GM12878 (cell line): ENCODE measurements around the gene SLC45A1. TPM values are rescaled to one million over a fixed set of nuclear protein-coding genes. Genes with fewer than 3 reads are reported as not detected.
A peak's percentile ranks its signal among the peaks of the same experiment; 100 is the strongest.

ENCODE experiments used
- ATAC-seq: fragments of 200-7000 bp; cut with Tn5 transposase; 3 replicates; pipeline ENCODE4 v1.9.1; 2020; ENCODE audit warnings: mild to moderate bottlenecking, moderate library complexity
- BruUV-seq: library from RNA; stranded (reverse); fragments of 400-500 nt; replicated peaks from 2 replicates; lab custom pipeline; 2021; lab: Mats Ljungman, UMichigan
- CTCF ChIA-PET: fragments of 300-600 bp; sonication (Branson Sonifier 250); formaldehyde crosslinking; extraction: SDS; loops from one replicate; lab custom pipeline; 2021; ENCODE audit warnings: inconsistent platforms; lab: Yijun Ruan, JAX
- POLR2A ChIA-PET: fragments of 350-600 bp; formaldehyde crosslinking; extraction: SDS; loops from one replicate; lab custom pipeline; 2021; ENCODE audit warnings: inconsistent platforms; lab: Charles Lee
- RAD21 ChIA-PET: fragments of 300-600 bp; sonication (Branson Sonifier 250); formaldehyde crosslinking; loops from one replicate; lab custom pipeline; 2023; ENCODE audit warnings: antibody characterized with exemption; ENCODE audit not compliant: unreplicated experiment; lab: Charles Lee
- SMC1A ChIA-PET: fragments of 300-600 bp; sonication (Branson Sonifier 250); formaldehyde crosslinking; loops from one replicate; lab custom pipeline; 2023; ENCODE audit not compliant: unreplicated experiment, uncharacterized antibody; lab: Charles Lee
- DNase-seq: peaks from one replicate; pipeline ENCODE4 v3.0.0-alpha.2; 2011; ENCODE audit warnings: low read depth, low spot score
- FAIRE-seq: peaks from 3 replicates; lab custom pipeline; 2011; peaks lifted over from hg19 to GRCh38; lab: Jason Lieb, UNC
- H2AFZ ChIP-seq: 2 replicates; pipeline ENCODE4 v1.6.0; 2011; ENCODE audit warnings: low read depth, low read length, control low read depth; ENCODE audit not compliant: control insufficient read depth
- H3K27ac ChIP-seq: 2 replicates; pipeline ENCODE4 v1.5.1; 2011; ENCODE audit warnings: control low read depth; ENCODE audit not compliant: control insufficient read depth, insufficient read depth
- H3K27me3 ChIP-seq, 2 experiments: replicated peaks in 1 of 2; 2 replicates each; pipeline versions ENCODE4 v1.6.0 to v1.6.1; 2011; ENCODE audit warnings: low read length in 1 of 2; ENCODE audit not compliant: control insufficient read depth in 2 of 2, insufficient read depth in 2 of 2
- H3K36me3 ChIP-seq, 2 experiments: 2 replicates each; pipeline ENCODE4 v1.5.1; 2011; ENCODE audit warnings: low read length in 1 of 2; ENCODE audit not compliant: control insufficient read depth in 2 of 2, insufficient read depth in 2 of 2
- H3K4me1 ChIP-seq: 2 replicates; pipeline ENCODE4 v1.6.1; 2011; ENCODE audit warnings: mild to moderate bottlenecking, low read length, moderate library complexity, mixed read lengths; ENCODE audit not compliant: control insufficient read depth, insufficient read depth
- H3K4me2 ChIP-seq: 2 replicates; pipeline ENCODE4 v1.6.0; 2011; ENCODE audit warnings: control low read depth; ENCODE audit not compliant: control insufficient read depth, insufficient read depth
- H3K4me3 ChIP-seq: fragments of 200-600 bp; sonication (generic); 2 replicates; pipeline ENCODE4 v1.5.1; 2016
- H3K79me2 ChIP-seq: 2 replicates; pipeline ENCODE4 v1.6.0; 2011; ENCODE audit warnings: low read length; ENCODE audit not compliant: control insufficient read depth, insufficient read depth
- H3K9ac ChIP-seq: 2 replicates; pipeline ENCODE4 v1.8.0; 2011; ENCODE audit warnings: low read length, control low read depth, mixed read lengths; ENCODE audit not compliant: control insufficient read depth, insufficient read depth
- H3K9me3 ChIP-seq: replicated peaks from 3 replicates; pipeline ENCODE4 v1.5.1; 2011; ENCODE audit warnings: mild to moderate bottlenecking, low read length; ENCODE audit not compliant: control insufficient read depth, insufficient read depth
- H4K20me1 ChIP-seq: 2 replicates; pipeline ENCODE4 v1.6.0; 2011; ENCODE audit not compliant: control insufficient read depth, insufficient read depth
- EED ChIP-seq: sonication (generic); IDR thresholded peaks from 2 replicates; pipeline ENCODE4 v1.6.1; 2016; ENCODE audit warnings: antibody characterized with exemption, low read depth
- TCF3 ChIP-seq: IDR thresholded peaks from 2 replicates; pipeline ENCODE4 v1.6.1; 2012; ENCODE audit warnings: low read depth, mild to moderate bottlenecking, low read length, borderline replicate concordance; ENCODE audit not compliant: insufficient read depth
- WGBS: methylation state at CpG from one replicate; pipeline ENCODE4 v1.1.6; 2016; ENCODE audit warnings: low lambda C conversion rate; ENCODE audit not compliant: insufficient replicate concordance, insufficient coverage; ENCODE audit errors: missing lambda C conversion rate; 5-methylcytosine and 5-hydroxymethylcytosine counted together
- in situ Hi-C: fragments of 300-500 bp; cut with MboI; formaldehyde crosslinking; loops from 9 replicates; pipeline ENCODE4 v1.14.3; 2018; ENCODE audit warnings: mixed read lengths
- intact Hi-C: fragments of 100-400 bp; cut with micrococcal nuclease; formaldehyde crosslinking; loops from one replicate; pipeline ENCODE4 v1.14.2; 2022; ENCODE audit not compliant: unreplicated experiment
- polyA plus RNA-seq, 11 experiments: library from polyadenylated mRNA; depleted of rRNA in 4 of 11; unstranded in 6 of 11; stranded (reverse) in 5 of 11; fragments of >200 nt; fragmentation: Nextera tagmentation in 4 of 11; fragmentation: Illumina TruSeq in 1 of 11; extraction: Ambion mirVana in 4 of 11; extraction: Trizol in 1 of 11; gene quantifications; 1 replicate in 1 of 11; 2 replicates in 10 of 11; pipeline versions ENCODE4 v1.2.1 to v1.2.3, GENCODE V29; 2011 to 2016; ENCODE audit warnings: inconsistent platforms in 2 of 11, missing spikeins in 2 of 11, low read depth in 1 of 11
- total RNA-seq, 4 experiments: library from RNA; depleted of rRNA in 3 of 4; stranded (reverse); fragments of >200 nt in 3 of 4; fragmentation: Illumina TruSeq in 1 of 4; extraction: Trizol in 1 of 4; gene quantifications; 2 replicates each; pipeline versions ENCODE4 v1.2.1 to v1.2.3, GENCODE V29; 2013 to 2021
- TF ChIP-seq, protein P1 (sequence below): IDR thresholded peaks from 2 replicates; pipeline ENCODE4 v1.6.1; 2011; ENCODE audit warnings: borderline replicate concordance, low read depth, mild to moderate bottlenecking, moderate library complexity, mixed read lengths, low read length; ENCODE audit not compliant: insufficient read depth; ENCODE audit errors: extremely low read length

SLC45A1 gene
- total and polyA plus RNA-seq, 10 of the 15 experiments (the other 5 are each of a cell fraction or from before 2014, with no cell fraction given) = 0.07 to 0.23 (median 0.13) TPM; not detected in 6

DNA sequence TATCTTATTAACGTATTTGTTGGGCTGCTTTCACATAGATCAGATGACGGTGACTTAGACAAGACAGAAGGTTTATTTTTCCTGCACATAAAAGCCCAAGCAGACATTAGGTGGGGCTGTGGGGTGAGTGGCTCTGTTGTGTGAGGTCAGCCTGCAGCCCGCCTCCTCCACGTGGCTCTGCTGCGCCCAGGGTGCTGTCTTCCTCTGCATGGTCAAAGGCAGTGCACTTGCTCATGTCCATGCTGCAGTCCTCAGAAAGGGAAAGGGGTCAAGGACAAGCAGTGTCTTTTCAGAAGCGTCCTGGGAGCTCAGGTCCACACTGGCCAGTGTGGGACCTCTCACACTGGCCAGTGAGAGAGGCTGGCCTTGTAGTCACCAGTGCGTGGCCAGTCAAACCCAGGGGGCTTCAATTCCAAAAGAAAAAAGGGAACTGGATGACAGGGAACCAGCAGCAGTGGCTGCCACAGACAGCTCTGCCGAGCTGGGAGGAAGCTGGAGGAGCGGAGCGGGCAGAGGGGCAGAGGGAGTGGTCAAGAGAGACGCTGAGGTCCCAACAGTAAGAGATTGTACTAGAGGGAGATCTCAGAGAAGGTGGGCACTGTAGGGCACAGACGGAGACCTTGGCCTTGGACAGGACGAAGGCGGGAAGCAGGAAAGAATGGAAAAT is 35.9 kb upstream of the SLC45A1 start:
- Histone ChIP-seq H3K4me2 (peak overlapping the region; percentile 97), H3K4me3 (peak overlapping the region; percentile 27; the same call in 1 of the 2 replicates), H3K9me3 (no peaks in the 10 kb centered on the region; the same call in 1 of the 3 replicates), H3K9ac (peak overlapping the region; percentile 47), H3K27me3 (no peaks in the 10 kb centered on the region), H3K79me2 (no peaks in the 10 kb centered on the region), H4K20me1 (no peaks in the 10 kb centered on the region), H3K36me3 (no peaks in the 10 kb centered on the region), H2AFZ (peak overlapping the region; percentile 69), H3K27ac (peak overlapping the region; percentile 79), H3K4me1 (peaks cover 27% of the 10 kb centered on the region)
- ChIA-PET SMC1A (no interaction called here), CTCF (no interaction called here), RAD21 (no interaction called here), POLR2A (no interaction called here)
- in situ Hi-C loops (no loop called here), intact Hi-C loops (no loop called here)
- WGBS = 11% methylated on average over 14 of the region's 14 CpGs
- TF ChIP-seq EED = 0 out of 2 replicates have a peak, but pooled peaks have one; percentile 11
- TF ChIP-seq, protein P1, sequence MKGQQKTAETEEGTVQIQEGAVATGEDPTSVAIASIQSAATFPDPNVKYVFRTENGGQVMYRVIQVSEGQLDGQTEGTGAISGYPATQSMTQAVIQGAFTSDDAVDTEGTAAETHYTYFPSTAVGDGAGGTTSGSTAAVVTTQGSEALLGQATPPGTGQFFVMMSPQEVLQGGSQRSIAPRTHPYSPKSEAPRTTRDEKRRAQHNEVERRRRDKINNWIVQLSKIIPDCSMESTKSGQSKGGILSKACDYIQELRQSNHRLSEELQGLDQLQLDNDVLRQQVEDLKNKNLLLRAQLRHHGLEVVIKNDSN = peak; percentile 40
- TF ChIP-seq TCF3 = no peak
- ATAC-seq (no peak), DNase-seq (no peak), FAIRE-seq (no peak)
- no TSS peak for BruUV-seq
